ENCODE results near the gene ETNK2. TPM values are rescaled to one million over a fixed set of nuclear protein-coding genes. Genes with fewer than 3 reads are reported as not detected.
"Not testable (repeated sequence)": the region's sequence is repeated elsewhere in the genome, so short reads cannot be mapped to it uniquely, and the experiment has no call there.

The ETNK2 gene
- polyA plus RNA-seq, 2 of the 4 experiments (the other 2 are of a cell fraction), result 3.4 to 5.2 TPM

DNA sequence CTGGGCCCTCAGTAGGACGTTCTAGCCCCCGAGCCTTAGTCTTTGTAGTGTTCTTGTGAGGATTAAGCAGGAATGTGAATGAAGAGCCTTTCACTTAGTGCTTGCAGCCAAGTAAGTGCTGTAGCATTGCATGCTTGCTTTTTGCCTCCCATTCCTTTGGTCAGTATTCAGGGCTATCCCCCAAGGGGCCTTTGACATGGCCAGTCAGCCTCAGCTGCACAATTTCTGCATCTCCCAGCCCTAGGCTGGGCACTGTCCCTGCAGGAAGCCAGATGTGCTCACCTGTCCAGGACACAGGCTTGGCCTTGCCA is 48.5 kb downstream of the ETNK2 start:
- ATAC-seq, result peak in 1 of 2 experiments; percentile 7; a peak in 2 of 6 replicates
- Histone ChIP-seq H3K27ac (peak overlapping the region; percentile 80 to 87), H3K4me2 (peak overlapping the region; percentile 90), H3K4me1 (peaks cover 38% of the 10 kb centered on the region), H3K9me3 (no peaks in the 10 kb centered on the region), H3K4me3 (no peak overlapping the region)
- WGBS (ENCODE audit: missing lambda C conversion rate), result 90% methylated on average over 2 of the region's 2 CpGs
- no peak for FAIRE-seq
- TF ChIP-seq, protein P1, sequence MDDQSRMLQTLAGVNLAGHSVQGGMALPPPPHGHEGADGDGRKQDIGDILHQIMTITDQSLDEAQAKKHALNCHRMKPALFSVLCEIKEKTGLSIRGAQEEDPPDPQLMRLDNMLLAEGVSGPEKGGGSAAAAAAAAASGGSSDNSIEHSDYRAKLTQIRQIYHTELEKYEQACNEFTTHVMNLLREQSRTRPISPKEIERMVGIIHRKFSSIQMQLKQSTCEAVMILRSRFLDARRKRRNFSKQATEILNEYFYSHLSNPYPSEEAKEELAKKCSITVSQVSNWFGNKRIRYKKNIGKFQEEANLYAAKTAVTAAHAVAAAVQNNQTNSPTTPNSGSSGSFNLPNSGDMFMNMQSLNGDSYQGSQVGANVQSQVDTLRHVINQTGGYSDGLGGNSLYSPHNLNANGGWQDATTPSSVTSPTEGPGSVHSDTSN (IDR thresholded peaks at IDR 0.05), result no peak
- no peak for TF ChIP-seq CBX8 (IDR thresholded peaks at IDR 0.05)
- no peak for DNase-seq (ENCODE audit: low read depth in 1 of 2, low spot score in 1 of 2)
- CTCF ChIA-PET, result interaction anchor here (1.0 to 2.2 kb wide), 4 partner anchors 9 to 233 kb away, joined by 3 to 7 read pairs (median 6); no protein-coding TSS in a partner anchor
- POLR2A ChIA-PET, result interaction anchor here (0.6 kb wide), 1 partner anchor 241 kb away, joined by 3 read pairs; no protein-coding TSS in a partner anchor

DNA sequence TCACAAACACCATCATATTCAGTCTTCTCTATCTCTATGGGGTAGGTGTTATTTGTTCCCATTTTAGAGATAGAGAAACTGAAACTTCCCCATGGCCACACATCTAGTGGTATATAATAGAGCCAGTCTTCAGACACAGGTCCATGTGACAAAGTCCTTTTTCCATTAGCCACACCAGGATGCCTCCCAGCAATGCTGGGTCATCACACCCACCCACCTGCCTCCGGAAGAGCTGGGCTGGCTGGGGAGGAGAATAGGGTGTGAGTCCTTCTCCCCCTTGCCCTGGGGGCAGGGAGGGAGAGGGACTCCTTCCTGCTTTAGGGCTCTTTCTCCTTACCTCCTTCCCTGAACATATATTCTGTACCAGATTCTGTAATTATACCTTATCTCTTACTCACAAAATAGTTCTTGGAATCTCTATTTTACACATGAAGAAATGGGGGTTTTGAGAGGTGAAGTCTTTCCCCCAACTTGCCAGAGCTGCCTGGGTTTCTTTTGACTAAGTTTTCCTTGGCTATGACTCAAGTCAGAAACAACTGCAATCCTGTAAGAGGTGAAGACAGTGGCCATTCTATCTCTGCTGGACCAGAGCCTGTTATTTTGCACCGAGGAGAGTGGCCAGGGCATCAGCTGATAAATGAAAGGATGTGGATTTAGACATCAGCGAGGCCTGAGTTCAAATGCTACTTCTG is 49.0 kb downstream of the ETNK2 start:
- CTCF ChIA-PET, result interaction anchor here (0.8 to 2.2 kb wide), 3 partner anchors 10 to 232 kb away, joined by 3 to 7 read pairs (median 5); no protein-coding TSS in a partner anchor
- no peak overlapping the region for H3K4me3 ChIP-seq
- no peak for TF ChIP-seq POLR2A (IDR thresholded peaks at IDR 0.05; ENCODE audit: low read length)
- no peak for TF ChIP-seq ATOH8 (CRISPR knock-in tag; IDR thresholded peaks at IDR 0.05; ENCODE audit: low read depth)
- TF ChIP-seq E2F6 (IDR thresholded peaks at IDR 0.05; ENCODE audit: borderline replicate concordance, low read depth), result no peak
- TF ChIP-seq ZNF302 (CRISPR knock-in tag; IDR thresholded peaks at IDR 0.05), result no peak
- TF ChIP-seq FOSL2 (IDR thresholded peaks at IDR 0.05), result no peak
- no peak for TF ChIP-seq FOSL2 (CRISPR knock-in tag; IDR thresholded peaks at IDR 0.05)
- TF ChIP-seq RFX5 (IDR thresholded peaks at IDR 0.05), result no peak
- no peak for TF ChIP-seq BCL3 (IDR thresholded peaks at IDR 0.05)
- TF ChIP-seq RCOR1 (IDR thresholded peaks at IDR 0.05; ENCODE audit: low read depth, low read length), result no peak
- no peak for TF ChIP-seq MAZ (IDR thresholded peaks at IDR 0.05; ENCODE audit: borderline replicate concordance, low read depth, low read length)
- no peak for TF ChIP-seq POLR2AphosphoS2 (conservative IDR thresholded peaks at IDR 0.05; ENCODE audit: low read length)
- no peak for TF ChIP-seq CHD2 (IDR thresholded peaks at IDR 0.05; ENCODE audit: low read length, partially characterized antibody)
- peaks cover 38% of the 10 kb centered on the region for H3K4me1 ChIP-seq
- WGBS (ENCODE audit: missing lambda C conversion rate), result 54% methylated on average over 3 of the region's 3 CpGs
- H3K9me3 ChIP-seq, result no peaks in the 10 kb centered on the region
- DNase-seq (ENCODE audit: low read depth in 1 of 2, low spot score in 1 of 2) (no peak), ATAC-seq (no peak), FAIRE-seq (no peak)
- POLR2A ChIA-PET, result interaction anchor here (0.6 kb wide), 1 partner anchor 241 kb away, joined by 3 read pairs; no protein-coding TSS in a partner anchor
- H3K4me2 ChIP-seq, result peak overlapping the region; percentile 90
- H3K27ac ChIP-seq, result peak overlapping the region; percentile 80 to 87

DNA sequence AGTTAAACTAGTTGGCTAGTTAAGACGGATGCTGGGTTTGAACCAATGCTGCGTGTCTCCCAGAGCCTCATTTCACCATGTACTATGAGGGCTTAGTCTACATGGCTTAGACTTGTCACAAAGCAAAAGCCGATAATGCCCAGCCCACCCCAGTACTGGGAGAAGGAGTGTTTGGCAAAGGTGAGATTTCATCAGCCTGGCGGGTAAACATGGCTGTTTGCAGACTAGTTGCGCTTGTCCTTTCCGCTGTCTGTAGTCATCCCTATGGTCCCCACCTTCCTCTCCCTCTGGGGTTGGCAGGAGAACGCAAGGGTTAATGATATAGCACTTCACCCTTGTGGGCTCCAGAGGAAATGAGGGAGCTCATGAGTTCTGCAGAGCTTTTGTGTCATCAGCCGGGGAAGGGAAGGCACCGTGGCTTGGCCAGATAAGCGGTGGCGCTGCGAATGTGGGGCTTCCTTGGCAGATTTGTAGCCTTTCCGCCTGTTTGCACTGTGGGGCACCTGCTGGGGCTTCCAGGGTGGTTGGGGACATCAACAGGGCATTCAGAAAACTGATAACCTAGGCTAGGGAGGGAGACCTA is 49.7 kb downstream of the ETNK2 start:
- H3K4me3 ChIP-seq, result no peak overlapping the region
- ATAC-seq (no peak), FAIRE-seq (no peak), DNase-seq (ENCODE audit: low read depth in 1 of 2, low spot score in 1 of 2) (no peak)
- H3K4me2 ChIP-seq, result peak overlapping the region; percentile 90; the same call in 2 of the 3 replicates
- peaks cover 38% of the 10 kb centered on the region for H3K4me1 ChIP-seq
- 82% methylated on average over 13 of the region's 13 CpGs for WGBS (ENCODE audit: missing lambda C conversion rate)
- H3K27ac ChIP-seq, result peak overlapping the region; percentile 80 to 87
- ChIA-PET CTCF (interaction anchor here (0.8 to 1.4 kb wide), 2 partner anchors 11 to 231 kb away, joined by 3 to 7 read pairs; no protein-coding TSS in a partner anchor), POLR2A (no interaction called here)
- no peak for TF ChIP-seq CEBPB (IDR thresholded peaks at IDR 0.05)
- no peak for TF ChIP-seq TP53 (CRISPR knock-in tag; IDR thresholded peaks at IDR 0.05)
- no peak for TF ChIP-seq RNF2 (IDR thresholded peaks at IDR 0.05; ENCODE audit: borderline replicate concordance, low read depth)
- no peaks in the 10 kb centered on the region for H3K9me3 ChIP-seq

GRCh38 chr1:204099754-204100153 is 52.1 kb downstream of the ETNK2 start:
- H3K9me3 ChIP-seq; POLR2A ChIA-PET; H3K27ac ChIP-seq; FAIRE-seq; DNase-seq (ENCODE audit: low read depth in 1 of 2, low spot score in 1 of 2); ATAC-seq; H3K4me2 ChIP-seq; H3K4me3 ChIP-seq: not testable (repeated sequence)
- CTCF ChIA-PET, result interaction anchor here (0.9 to 2.0 kb wide), 3 partner anchors 10 to 229 kb away, joined by 3 to 11 read pairs (median 8); no protein-coding TSS in a partner anchor
- H3K4me1 ChIP-seq, result peaks cover 34% of the 10 kb centered on the region
- WGBS (ENCODE audit: missing lambda C conversion rate), result 52% methylated on average over 2 of the region's 2 CpGs

Measured in A549 (cell line).